Left ventricle myocardium inferior (tissue), 1 donor: ENCODE results near the gene GPR42. TPM values are rescaled to one million over a fixed set of nuclear protein-coding genes. Genes with fewer than 3 reads are reported as not detected.
"Not testable (repeated sequence)": the region's sequence is repeated elsewhere in the genome, so short reads cannot be mapped to it uniquely, and the experiment has no call there.

Experiments used
- DNase-seq: peaks from one replicate; pipeline ENCODE4 v3.0.0-alpha.2; 2020
- H3K27ac ChIP-seq: fragments of 200-600 bp; replicated peaks from 2 replicates; pipeline ENCODE4 v1.8.0; 2021
- H3K27me3 ChIP-seq: fragments of 200-600 bp; 2 replicates; pipeline ENCODE4 v1.8.0; 2021; ENCODE audit warnings: low read depth
- H3K36me3 ChIP-seq: fragments of 200-600 bp; 2 replicates; pipeline ENCODE4 v1.8.0; 2021
- H3K4me1 ChIP-seq: fragments of 200-600 bp; 2 replicates; pipeline ENCODE4 v1.8.0; 2021
- H3K4me3 ChIP-seq: fragments of 200-600 bp; 2 replicates; pipeline ENCODE4 v1.8.0; 2021; ENCODE audit warnings: mild to moderate bottlenecking, moderate library complexity
- H3K9me3 ChIP-seq: fragments of 200-600 bp; replicated peaks from 2 replicates; pipeline ENCODE4 v1.8.0; 2021
- intact Hi-C: fragments of 100-400 bp; cut with micrococcal nuclease; formaldehyde crosslinking; loops from one replicate; pipeline ENCODE4 v1.11.0; 2022
- total RNA-seq: library from RNA; stranded (reverse); fragmentation: NEBNext Ultra II Directional; extraction: Animal tissue kit (Norgen Biotek cat#: 25700); gene quantifications from one replicate; pipeline ENCODE4 v1.2.1, GENCODE V29; 2021
- TF ChIP-seq, protein P1 (sequence below): fragments of 200-600 bp; IDR thresholded peaks from 2 replicates; pipeline ENCODE4 v1.8.0; 2021; ENCODE audit warnings: antibody characterized with exemption, mild to moderate bottlenecking, borderline replicate concordance
- donor health status: DM: no; HTN: yes; CAD: no; lungs with severe emphysema.

The GPR42 gene
- total RNA-seq, 1 donor from 2014 or later, result not detected

- Histone ChIP-seq H3K4me3 (no peak overlapping the region), H3K27ac (no peak overlapping the region), H3K4me1 (peaks cover 22% of the 10 kb centered on the region), H3K9me3 (no peaks in the 10 kb centered on the region), H3K36me3 (no peaks in the 10 kb centered on the region), H3K27me3 (no peaks in the 10 kb centered on the region)
- TF ChIP-seq, protein P1, sequence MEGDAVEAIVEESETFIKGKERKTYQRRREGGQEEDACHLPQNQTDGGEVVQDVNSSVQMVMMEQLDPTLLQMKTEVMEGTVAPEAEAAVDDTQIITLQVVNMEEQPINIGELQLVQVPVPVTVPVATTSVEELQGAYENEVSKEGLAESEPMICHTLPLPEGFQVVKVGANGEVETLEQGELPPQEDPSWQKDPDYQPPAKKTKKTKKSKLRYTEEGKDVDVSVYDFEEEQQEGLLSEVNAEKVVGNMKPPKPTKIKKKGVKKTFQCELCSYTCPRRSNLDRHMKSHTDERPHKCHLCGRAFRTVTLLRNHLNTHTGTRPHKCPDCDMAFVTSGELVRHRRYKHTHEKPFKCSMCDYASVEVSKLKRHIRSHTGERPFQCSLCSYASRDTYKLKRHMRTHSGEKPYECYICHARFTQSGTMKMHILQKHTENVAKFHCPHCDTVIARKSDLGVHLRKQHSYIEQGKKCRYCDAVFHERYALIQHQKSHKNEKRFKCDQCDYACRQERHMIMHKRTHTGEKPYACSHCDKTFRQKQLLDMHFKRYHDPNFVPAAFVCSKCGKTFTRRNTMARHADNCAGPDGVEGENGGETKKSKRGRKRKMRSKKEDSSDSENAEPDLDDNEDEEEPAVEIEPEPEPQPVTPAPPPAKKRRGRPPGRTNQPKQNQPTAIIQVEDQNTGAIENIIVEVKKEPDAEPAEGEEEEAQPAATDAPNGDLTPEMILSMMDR, result no peak
- no peak for DNase-seq
- intact Hi-C loops, result no loop called here
Observed at GRCh38 chr19:35400773-35401100, 29.9 kb downstream of the GPR42 start.

DNA sequence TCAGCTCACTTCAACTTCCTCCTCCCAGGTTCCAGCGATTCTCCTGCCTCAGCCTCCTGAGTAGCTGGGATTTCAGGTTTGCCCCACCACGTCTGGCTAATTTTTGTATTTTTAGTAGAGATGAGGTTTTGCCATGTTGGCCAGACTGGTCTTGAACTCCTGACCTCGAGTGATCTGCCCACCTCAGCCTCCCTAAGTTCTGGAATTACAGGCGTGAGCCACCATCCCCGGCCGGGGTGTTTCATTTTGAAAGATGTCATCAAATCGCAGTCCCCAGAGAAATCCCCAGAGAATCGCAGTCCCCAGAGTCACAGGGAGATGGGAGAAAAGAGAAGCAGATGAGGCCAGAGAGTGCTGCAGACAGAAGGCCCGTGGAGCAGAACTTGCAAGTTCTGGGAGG lies 30.5 kb downstream of the GPR42 start:
- intact Hi-C loops, result not testable (repeated sequence)

DNA sequence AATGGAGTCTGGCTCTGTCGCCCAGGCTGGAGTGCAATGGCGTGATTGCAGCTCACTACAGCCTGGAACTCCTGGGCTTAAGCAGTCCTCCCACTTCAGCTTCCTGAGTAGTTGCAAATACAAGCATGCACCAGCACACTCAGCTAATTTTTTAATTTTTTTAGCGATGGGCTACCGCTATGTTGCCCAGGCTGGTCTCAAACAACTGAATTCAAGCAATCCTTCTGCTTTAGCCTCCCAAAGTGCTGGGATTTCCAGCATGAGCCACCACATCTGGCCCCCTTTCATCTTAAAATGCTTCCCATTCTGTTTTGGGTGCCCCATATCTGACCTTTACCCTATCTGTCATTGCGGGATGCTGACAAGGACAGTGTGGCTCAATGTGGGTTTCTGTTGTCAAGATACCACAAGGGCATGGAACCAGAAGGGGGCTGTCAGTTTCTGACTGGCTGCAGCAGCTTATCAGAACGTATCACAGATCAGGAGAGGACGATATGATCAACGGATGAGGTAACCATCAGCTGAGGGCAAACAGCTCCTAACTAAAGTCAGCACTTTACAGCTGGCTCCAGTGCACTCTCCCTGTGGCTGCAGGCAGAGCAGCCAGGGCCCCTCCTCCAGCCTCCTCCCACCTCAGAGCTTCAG lies 32.4 kb downstream of the GPR42 start:
- Histone ChIP-seq H3K27me3 (no peaks in the 10 kb centered on the region), H3K27ac (no peak overlapping the region), H3K4me1 (peaks cover 19% of the 10 kb centered on the region), H3K9me3 (no peaks in the 10 kb centered on the region), H3K36me3 (no peaks in the 10 kb centered on the region), H3K4me3 (no peak overlapping the region)
- TF ChIP-seq, protein P1, result no peak
- intact Hi-C loops, result no loop called here
- DNase-seq, result no peak

More for the DNA sequence above, 30.5 kb downstream of the GPR42 start:
- not testable (repeated sequence) for H3K4me3 ChIP-seq, H3K27me3 ChIP-seq, H3K27ac ChIP-seq, DNase-seq, H3K36me3 ChIP-seq, H3K9me3 ChIP-seq
- H3K4me1 ChIP-seq, result peaks cover 19% of the 10 kb centered on the region

DNA sequence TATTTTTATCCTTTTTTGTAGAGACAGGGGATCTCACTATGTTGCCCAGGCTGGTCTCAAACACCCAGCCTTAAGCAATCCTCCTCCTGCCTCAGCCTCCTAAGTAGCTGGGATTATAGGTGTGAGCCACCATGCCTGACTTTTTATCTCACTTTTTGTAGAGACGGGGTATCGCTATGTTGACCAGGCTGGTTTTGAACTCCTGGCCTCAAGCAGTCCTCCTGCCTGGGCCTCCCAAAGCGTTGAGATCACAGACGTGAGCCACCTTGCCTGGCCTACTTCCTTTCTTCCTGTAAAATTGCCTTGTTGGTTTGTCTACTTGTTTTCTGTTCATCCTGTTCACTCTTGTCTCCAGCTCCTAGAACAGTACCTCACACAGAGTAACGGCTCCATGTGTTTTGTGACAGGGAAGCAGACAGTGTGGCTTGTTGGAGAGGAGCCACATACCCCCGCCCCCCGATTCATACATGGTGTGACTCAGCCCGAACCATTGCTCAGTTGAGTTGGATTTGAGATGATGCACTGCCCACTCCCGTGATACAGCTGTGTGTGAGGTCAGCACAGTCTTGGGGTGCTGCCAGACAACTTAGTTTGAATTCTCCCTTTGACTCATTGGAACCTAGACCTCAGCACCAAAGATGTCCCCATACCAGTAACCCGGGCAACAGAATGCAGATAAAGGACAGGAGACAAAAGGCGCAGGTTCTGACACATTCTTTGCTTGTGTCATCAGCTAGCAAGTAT lies 34.2 kb downstream of the GPR42 start:
- H3K4me3 ChIP-seq, result no peak overlapping the region
- DNase-seq, result no peak
- H3K9me3 ChIP-seq, result no peaks in the 10 kb centered on the region
- intact Hi-C loops, result no loop called here
- no peaks in the 10 kb centered on the region for H3K27me3 ChIP-seq
- no peaks in the 10 kb centered on the region for H3K36me3 ChIP-seq
- TF ChIP-seq, protein P1, result no peak
- peaks cover 12% of the 10 kb centered on the region for H3K4me1 ChIP-seq
- no peak overlapping the region for H3K27ac ChIP-seq

DNA sequence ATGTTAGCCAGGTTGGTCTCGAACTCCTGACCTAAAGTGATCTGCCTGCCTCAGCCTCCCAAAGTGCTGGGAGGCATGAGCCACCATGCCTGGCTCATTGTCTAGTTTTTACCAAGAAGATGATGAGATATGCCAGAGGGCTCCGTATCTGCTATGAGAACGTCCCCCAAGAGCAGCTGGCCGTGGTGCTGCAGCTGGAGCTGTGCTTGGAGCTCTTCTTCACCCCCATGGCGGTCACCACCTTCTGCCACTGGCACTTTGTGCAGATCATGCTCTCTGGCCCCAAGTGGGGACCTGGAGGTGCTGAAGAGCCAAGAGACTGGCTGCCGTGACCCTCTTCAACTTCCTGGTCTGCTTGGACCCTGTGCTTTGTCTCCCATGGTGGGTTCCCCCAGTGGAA lies 36.8 kb downstream of the GPR42 start:
- Histone ChIP-seq H3K36me3 (no peaks in the 10 kb centered on the region), H3K9me3 (no peaks in the 10 kb centered on the region), H3K4me3 (no peak overlapping the region), H3K27ac (no peak overlapping the region), H3K27me3 (no peaks in the 10 kb centered on the region), H3K4me1 (peaks cover 10% of the 10 kb centered on the region)
- TF ChIP-seq, protein P1, result no peak
- intact Hi-C loops, result no loop called here
- no peak for DNase-seq
